ENCODE measurements around the gene BSND.

- TF ChIP-seq CTCF (IDR thresholded peaks at IDR 0.05) = no peak
- no peak for TF ChIP-seq POLR2A (IDR thresholded peaks at IDR 0.05)
These were observed 44.9 kb upstream of the BSND start for GRCh38 chr1:54953846-54954245.
